GM19324 (cell line): Measurements from ENCODE around the gene TSACC.
"Not testable (repeated sequence)": the region's sequence is repeated elsewhere in the genome, so short reads cannot be mapped to it uniquely, and the experiment has no call there.

ENCODE experiments used
- ATAC-seq: cut with Tn5 transposase; IDR thresholded peaks from one replicate; pipeline ENCODE4 v1.9.1; 2021; ENCODE audit warnings: mild to moderate bottlenecking, moderate library complexity; ENCODE audit not compliant: unreplicated experiment, low FRiP score

The TSACC gene

GRCh38 chr1:156346035-156346434 lies 7.7 kb downstream of the TSACC start:
- not testable (repeated sequence) for ATAC-seq

- ATAC-seq, result no peak
These were observed 8.3 kb downstream of the TSACC start for GRCh38 chr1:156346636-156347035.

DNA sequence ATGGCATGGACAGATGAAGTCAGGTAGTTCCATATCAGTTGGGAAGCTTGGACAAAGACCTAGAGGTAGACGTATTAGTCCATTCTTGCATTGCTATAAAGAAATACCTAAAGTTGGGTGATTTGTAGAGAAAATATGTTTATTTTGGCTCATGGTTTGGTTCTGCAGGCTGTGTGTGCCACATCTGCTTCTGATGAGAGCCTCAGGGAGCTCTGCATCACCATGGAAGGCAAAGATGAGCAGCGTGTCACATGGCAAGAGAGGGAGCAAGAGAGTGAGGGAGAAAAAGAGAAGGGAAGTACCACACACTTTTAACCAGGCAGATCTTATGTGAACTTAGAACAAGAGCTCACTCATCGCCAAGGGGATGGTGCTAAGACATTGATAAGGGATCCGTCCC lies 9.0 kb downstream of the TSACC start:
- ATAC-seq, result no peak

GRCh38 chr1:156352481-156352880 lies 14.2 kb downstream of the TSACC start:
- not testable (repeated sequence) for ATAC-seq

GRCh38 chr1:156356262-156356874 lies 18.0 kb downstream of the TSACC start:
- no peak for ATAC-seq

- peak; percentile 48 for ATAC-seq
These were observed 18.7 kb downstream of the TSACC start for GRCh38 chr1:156356875-156357534.

DNA sequence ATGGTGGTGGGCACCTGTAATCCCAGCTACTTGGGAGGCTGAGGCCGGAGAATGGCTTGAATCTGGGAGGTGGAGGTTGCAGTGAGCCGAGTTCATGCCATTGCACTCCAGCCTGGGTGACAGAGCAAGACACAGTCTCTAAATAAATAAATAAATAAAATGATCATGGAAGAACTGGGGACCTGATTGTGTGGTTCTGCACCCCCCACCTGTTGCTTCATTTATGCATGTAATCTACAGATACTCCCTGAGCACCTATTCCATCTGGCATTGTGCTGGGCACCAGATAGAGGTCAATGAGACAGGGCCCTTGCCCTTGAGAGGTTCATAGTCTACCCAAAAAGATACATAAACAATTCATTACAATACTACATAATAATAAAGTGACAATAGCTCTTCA lies 19.7 kb downstream of the TSACC start:
- ATAC-seq, result no peak

DNA sequence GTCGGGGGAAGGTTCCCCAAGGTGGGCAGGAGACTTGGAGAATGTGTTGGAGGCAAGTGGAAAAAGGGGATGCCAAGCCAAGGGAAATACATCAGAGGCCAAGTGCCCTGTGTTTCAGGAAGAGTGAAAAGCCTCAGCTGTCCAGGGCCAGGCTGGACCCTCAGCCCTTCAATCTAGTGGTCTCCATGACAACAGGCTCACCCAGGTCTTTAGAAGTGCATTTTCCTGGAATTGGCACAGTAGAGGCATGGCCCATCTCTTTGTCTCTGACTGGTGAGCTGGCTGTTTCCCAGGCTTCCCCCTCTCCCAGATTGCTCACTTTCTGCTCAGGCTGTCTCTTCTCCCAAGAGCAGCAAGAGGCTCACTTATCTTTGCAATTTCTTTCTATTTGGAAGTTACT lies 20.3 kb downstream of the TSACC start:
- no peak for ATAC-seq

DNA sequence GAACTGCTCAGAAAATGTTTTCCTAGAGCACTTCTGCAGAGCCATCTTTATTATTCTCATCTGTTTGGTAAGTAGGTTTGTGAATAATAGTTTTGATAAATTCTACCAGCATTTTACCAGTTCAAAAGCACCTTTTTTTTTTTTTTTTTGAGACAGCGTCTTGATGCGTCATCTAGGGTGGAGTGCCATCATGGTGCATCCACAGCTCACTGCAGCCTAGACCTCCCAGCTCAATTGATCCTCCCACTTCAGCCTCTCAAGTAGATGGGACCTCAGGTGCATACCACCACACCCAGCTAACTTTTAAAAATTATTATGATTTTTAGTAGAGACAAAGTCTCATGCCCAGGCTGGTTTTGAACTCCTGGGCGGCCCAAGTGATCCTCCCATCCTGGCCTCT lies 20.9 kb downstream of the TSACC start:
- ATAC-seq, result no peak

GRCh38 chr1:156359973-156360372 lies 21.6 kb downstream of the TSACC start:
- no peak for ATAC-seq

- no peak for ATAC-seq
These were observed 22.2 kb downstream of the TSACC start for GRCh38 chr1:156360534-156360933.

DNA sequence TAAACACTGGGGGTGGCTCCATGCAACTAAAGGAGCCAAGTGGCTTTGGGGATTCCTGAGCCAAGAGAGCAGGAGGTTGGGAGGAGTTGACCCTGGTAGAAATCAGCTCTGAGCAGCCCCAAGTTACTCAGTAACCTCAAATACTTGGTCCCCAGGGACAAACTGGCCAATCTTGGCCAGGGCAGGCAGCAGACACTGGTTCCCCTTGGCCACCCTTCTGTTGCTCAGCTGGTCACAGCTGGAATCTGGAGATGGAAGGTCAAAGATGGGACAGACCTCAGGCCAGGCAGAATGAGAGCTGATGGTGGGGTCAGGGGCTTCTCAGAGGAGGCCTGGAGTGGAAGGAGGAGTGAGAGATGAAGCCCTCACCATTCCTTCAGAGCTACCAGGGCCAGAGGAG lies 27.4 kb downstream of the TSACC start:
- ATAC-seq, result no peak

- ATAC-seq, result no peak
These were observed 28.2 kb downstream of the TSACC start for GRCh38 chr1:156366378-156367166.

DNA sequence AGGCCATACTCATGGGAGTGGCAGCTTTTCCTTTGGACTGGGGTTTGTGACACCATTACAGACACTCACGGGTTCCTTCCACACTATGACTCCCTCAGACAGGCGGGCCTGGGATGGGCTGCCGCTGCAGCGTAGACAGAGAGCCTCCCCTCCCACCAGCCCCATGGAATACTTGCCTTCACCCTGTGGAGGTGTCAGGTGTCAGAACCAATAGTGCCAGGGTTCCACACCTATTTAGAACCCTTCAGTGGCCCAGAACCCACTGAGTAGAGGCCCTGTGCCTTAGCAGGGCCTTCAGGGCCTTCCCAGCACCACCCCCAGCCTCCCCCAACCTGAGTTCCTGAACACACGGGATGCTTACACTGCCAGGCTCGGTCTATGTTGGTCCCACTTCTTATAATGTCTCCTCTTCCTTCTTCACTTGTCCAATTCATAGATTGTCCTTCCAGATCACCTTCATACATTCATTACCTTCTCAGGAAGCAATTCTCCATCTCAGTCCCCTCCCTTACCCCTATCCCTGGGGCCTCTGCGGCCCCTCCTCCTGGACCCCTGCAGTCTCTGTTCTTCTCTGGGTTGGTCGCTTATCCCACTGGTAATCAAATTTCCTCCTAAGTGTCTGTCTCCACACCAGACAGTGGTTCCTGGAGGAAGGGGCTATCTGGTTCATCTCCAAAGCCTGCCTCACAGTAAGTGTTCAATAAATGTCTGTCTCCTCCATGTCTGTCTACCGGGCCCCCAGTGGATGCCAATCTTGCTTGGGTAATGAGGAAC lies 29.2 kb downstream of the TSACC start:
- no peak for ATAC-seq

DNA sequence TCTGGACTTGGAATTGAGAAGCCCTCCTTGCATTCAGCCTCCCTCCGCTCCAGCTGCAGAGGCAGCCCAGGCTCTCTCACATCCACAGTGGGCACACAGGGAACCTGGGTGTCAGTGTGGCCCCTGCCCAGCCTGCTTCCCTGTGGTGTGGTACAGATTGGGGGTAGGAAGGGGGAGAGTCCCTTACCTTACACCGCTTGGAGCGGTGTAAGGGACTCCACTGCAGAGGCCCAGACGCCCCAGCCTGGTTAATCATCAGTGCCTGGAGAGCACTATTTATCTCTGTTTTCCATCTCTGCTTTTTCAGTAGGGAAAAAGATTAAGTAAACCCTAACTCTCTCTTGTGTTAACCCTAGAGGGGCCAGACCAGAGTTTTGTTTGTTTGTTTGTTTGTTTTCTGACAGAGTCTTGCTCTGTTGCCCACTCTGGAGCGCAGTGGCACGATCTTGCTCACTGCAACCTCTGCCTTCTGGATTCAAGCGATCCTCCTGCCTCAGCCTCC lies 29.9 kb downstream of the TSACC start:
- no peak for ATAC-seq

DNA sequence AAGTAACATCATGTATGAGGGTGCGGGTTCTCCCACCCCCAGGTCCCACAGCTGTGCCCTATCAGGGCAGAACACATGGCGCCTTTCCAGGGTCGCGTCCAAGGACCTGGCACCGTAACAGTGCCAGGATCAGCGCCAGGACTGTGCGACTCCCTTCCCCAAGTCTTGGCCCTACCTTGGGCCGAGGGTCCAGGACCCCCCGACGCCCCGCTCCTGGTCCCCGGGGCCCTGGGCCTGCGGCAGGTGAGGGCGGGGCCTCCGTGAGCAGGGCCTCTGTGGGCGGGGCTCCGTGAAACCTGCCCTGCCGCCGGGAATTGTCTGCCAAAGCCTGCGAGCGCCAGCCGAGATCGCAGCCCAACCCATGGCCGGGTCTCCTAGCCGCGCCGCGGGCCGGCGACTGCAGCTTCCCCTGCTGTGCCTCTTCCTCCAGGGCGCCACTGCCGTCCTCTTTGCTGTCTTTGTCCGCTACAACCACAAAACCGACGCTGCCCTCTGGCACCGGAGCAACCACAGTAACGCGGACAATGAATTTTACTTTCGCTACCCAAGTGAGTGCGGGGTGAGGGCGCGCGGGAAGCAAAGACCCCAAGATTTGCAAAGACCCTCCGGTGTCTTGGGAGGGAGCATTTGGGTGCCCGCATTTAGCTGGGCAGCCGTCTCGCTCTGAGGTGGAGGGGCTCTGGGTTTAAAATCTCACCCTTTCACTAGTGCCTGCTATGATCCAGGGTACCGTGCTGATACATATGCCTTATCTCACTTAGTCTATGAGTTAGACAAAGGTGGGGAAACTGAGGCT lies 30.8 kb downstream of the TSACC start, which contains the start of gene RHBG:
TSS of gene RHBG (plus strand) at position 323 of the 796 bp plus-strand sequence. CDS start at position 362, 39 bp downstream.
- ATAC-seq, result no peak

GRCh38 chr1:156369685-156370286 lies 31.5 kb downstream of the TSACC start:
- not testable (repeated sequence) for ATAC-seq

DNA sequence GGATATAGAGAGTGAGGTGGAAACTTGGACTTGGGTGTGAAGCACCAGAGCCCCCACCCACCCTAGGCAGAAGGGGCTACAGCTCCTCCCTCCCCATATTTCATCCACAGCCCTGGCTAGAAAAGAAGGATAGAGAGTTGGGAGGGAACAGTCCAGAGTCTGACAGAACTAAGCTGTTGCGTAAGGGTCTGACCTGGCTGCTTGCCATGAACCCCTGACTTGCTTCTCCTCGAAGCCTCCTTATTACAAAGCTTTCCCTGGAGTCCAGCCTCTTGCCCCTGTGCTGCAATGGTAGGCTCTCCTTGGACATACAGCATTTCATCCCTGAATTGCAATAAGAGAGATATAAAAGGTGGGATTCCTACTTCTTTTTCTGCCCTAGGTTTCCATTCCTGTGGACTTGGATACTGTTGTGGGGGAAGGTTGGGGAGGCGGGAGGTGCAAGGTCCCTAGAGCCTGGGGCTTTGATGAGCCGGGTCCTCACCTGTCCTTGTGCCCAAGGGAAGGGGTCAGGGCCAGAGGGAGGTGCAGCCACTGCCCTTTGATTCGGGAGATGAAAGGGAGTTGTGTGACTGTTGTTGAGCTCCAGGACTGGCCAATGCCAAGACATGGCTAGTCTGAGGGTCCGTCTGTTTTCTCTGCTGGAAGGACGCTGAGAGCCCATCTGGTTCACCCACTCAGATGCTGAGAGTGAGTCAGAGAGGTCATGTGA lies 33.4 kb downstream of the TSACC start:
- ATAC-seq, result no peak

GRCh38 chr1:156372265-156372586 lies 33.9 kb downstream of the TSACC start:
- ATAC-seq, result no peak
